HepG2 (cell line): ENCODE measurements around the gene HAGHL. TPM values are rescaled to one million over a fixed set of nuclear protein-coding genes. Genes with fewer than 3 reads are reported as not detected.

ENCODE experiments used
- ATAC-seq: fragments of 200-7000 bp; cut with Tn5 transposase; 3 replicates; pipeline ENCODE4 v1.9.1; 2020; ENCODE audit warnings: mild to moderate bottlenecking, moderate library complexity
- BruUV-seq: library from RNA; stranded (reverse); fragments of 400-500 nt; replicated peaks from 2 replicates; lab custom pipeline; 2021; lab: Mats Ljungman, UMichigan
- CTCF ChIA-PET: fragments of 300-600 bp; formaldehyde crosslinking; extraction: SDS; loops from one replicate; lab custom pipeline; 2021; ENCODE audit warnings: low total read pairs, inconsistent platforms, low intra/inter-chr PET ratio; lab: Yijun Ruan, JAX
- POLR2A ChIA-PET: fragments of 350-600 bp; sonication (Branson Sonifier 250); formaldehyde crosslinking; loops from one replicate; lab custom pipeline; 2020; ENCODE audit warnings: antibody characterized with exemption, inconsistent platforms; lab: Yijun Ruan, JAX
- DNase-seq: peaks from one replicate; pipeline ENCODE4 v3.0.0-alpha.2; 2015; ENCODE audit warnings: low spot score
- FAIRE-seq: peaks from 3 replicates; lab custom pipeline; 2011; peaks lifted over from hg19 to GRCh38; lab: Jason Lieb, UNC
- H2AFZ ChIP-seq: one replicate; pipeline ENCODE4 v1.6.1; 2011; ENCODE audit warnings: low read length, inconsistent platforms
- H3K27ac ChIP-seq: fragments of 300-600 bp; 3 replicates; pipeline ENCODE4 v1.8.0; 2011; ENCODE audit warnings: mixed run types, mild to moderate bottlenecking, mixed read lengths, low read length, inconsistent platforms; ENCODE audit not compliant: insufficient read depth; ENCODE audit errors: extremely low read length
- H3K27me3 ChIP-seq, 2 experiments: fragments of 200-600 bp in 1 of 2; 2 replicates in 1 of 2; 3 replicates in 1 of 2; pipeline versions ENCODE4 v1.6.0 to v1.8.0; 2011; ENCODE audit warnings: low read length in 2 of 2, mild to moderate bottlenecking in 2 of 2, moderate library complexity in 2 of 2, inconsistent platforms in 1 of 2; ENCODE audit not compliant: insufficient read depth in 2 of 2, control insufficient read depth in 1 of 2
- H3K36me3 ChIP-seq, 2 experiments: fragments of 200-600 bp in 1 of 2; replicated peaks in 1 of 2; 2 replicates in 1 of 2; 3 replicates in 1 of 2; pipeline versions ENCODE4 v1.5.1 to v1.8.0; 2011; ENCODE audit warnings: low read length in 2 of 2, inconsistent platforms in 1 of 2; ENCODE audit not compliant: insufficient read depth in 2 of 2, control insufficient read depth in 1 of 2
- H3K4me1 ChIP-seq: 2 replicates; pipeline ENCODE4 v1.5.1; 2012; ENCODE audit warnings: low read length, inconsistent platforms; ENCODE audit not compliant: insufficient read depth
- H3K4me2 ChIP-seq: 2 replicates; pipeline ENCODE4 v1.6.0; 2011; ENCODE audit warnings: low read depth, low read length, inconsistent platforms
- H3K4me3 ChIP-seq, 3 experiments: fragments of 200-600 bp in 1 of 3; sonication (generic), shearing (Covaris generic) in 1 of 3; replicated peaks in 1 of 3; 2 replicates each; pipeline ENCODE4 v1.5.1; 2011 to 2016; ENCODE audit warnings: low read length in 3 of 3, inconsistent platforms in 2 of 3, low read depth in 2 of 3, mild to moderate bottlenecking in 2 of 3, control low read depth in 1 of 3, mixed read lengths in 1 of 3; ENCODE audit not compliant: insufficient read depth in 1 of 3
- H3K79me2 ChIP-seq: one replicate; pipeline ENCODE4 v1.6.1; 2011; ENCODE audit warnings: low read length, inconsistent platforms; ENCODE audit not compliant: insufficient read depth
- H3K9ac ChIP-seq: 2 replicates; pipeline ENCODE4 v1.6.0; 2011; ENCODE audit warnings: mild to moderate bottlenecking, low read depth, low read length, inconsistent platforms; ENCODE audit not compliant: insufficient read depth
- H3K9me3 ChIP-seq: 2 replicates; pipeline ENCODE4 v1.5.1; 2012; ENCODE audit warnings: mild to moderate bottlenecking, low read length
- H4K20me1 ChIP-seq: 2 replicates; pipeline ENCODE4 v1.6.0; 2011; ENCODE audit warnings: inconsistent platforms, mild to moderate bottlenecking, low read length, moderate library complexity; ENCODE audit not compliant: insufficient read depth
- CREBL2 ChIP-seq: sonication (generic); formaldehyde crosslinking; IDR thresholded peaks from 2 replicates; pipeline ENCODE4 v1.8.1; 2023; ENCODE audit warnings: missing genetic modification reagents, mild to moderate bottlenecking, borderline replicate concordance
- HOXA3 ChIP-seq: sonication (generic); formaldehyde crosslinking; IDR thresholded peaks from 2 replicates; pipeline ENCODE4 v1.5.0; 2020; ENCODE audit warnings: missing genetic modification reagents
- KIAA2018 ChIP-seq: sonication (generic); formaldehyde crosslinking; IDR thresholded peaks from 2 replicates; pipeline ENCODE4 v1.5.0; 2020; ENCODE audit warnings: mild to moderate bottlenecking, missing genetic modification reagents, borderline replicate concordance
- MXD1 ChIP-seq: sonication (generic); formaldehyde crosslinking; IDR thresholded peaks from 2 replicates; pipeline ENCODE4 v1.4.0; 2020; ENCODE audit warnings: mild to moderate bottlenecking, missing genetic modification reagents
- NR2F6 ChIP-seq, 2 experiments: IDR thresholded peaks; 2 replicates each; pipeline ENCODE4 v1.6.1; 2016; ENCODE audit warnings: antibody characterized with exemption in 1 of 2, mild to moderate bottlenecking in 1 of 2
- POLR2A ChIP-seq, 2 experiments: IDR thresholded peaks; 2 replicates each; pipeline ENCODE4 v1.6.1; 2011; ENCODE audit warnings: low read depth in 2 of 2, low read length in 2 of 2, mild to moderate bottlenecking in 1 of 2, moderate library complexity in 1 of 2; ENCODE audit not compliant: insufficient read depth in 1 of 2
- UBTF ChIP-seq: sonication (generic); formaldehyde crosslinking; IDR thresholded peaks from 2 replicates; pipeline ENCODE4 v1.4.0; 2020; ENCODE audit warnings: mild to moderate bottlenecking, missing genetic modification reagents
- ZBTB33 ChIP-seq: sonication (generic); formaldehyde crosslinking; IDR thresholded peaks from 2 replicates; pipeline ENCODE4 v1.4.0; 2020; ENCODE audit warnings: missing genetic modification reagents
- WGBS: methylation state at CpG from one replicate; pipeline ENCODE4 v1.1.6; 2017; ENCODE audit warnings: low lambda C conversion rate; 5-methylcytosine and 5-hydroxymethylcytosine counted together
- in situ Hi-C: cut with HindIII; loops from 2 replicates; pipeline ENCODE4 v1.10.0; 2017; ENCODE audit warnings: low pct_unique_long_range_greater_than_20kb; ENCODE audit not compliant: extremely low pct_ligation_motif_present
- intact Hi-C: fragments of 100-400 bp; cut with micrococcal nuclease; formaldehyde crosslinking; loops from one replicate; pipeline ENCODE4 v1.10.0; 2022; ENCODE audit not compliant: unreplicated experiment
- polyA plus RNA-seq, 8 experiments: library from polyadenylated mRNA; depleted of rRNA in 3 of 8; stranded (reverse) in 7 of 8; unstranded in 1 of 8; fragments of >200 nt; fragmentation: Illumina TruSeq in 4 of 8; extraction: Trizol in 4 of 8; gene quantifications; 2 replicates each; pipeline versions ENCODE4 v1.2.1 to v1.2.3, GENCODE V29; 2011 to 2016; ENCODE audit warnings: low read depth in 4 of 8, missing spikeins in 1 of 8, mixed read lengths in 1 of 8; ENCODE audit not compliant: insufficient read depth in 1 of 8
- total RNA-seq, 5 experiments: library from RNA; depleted of rRNA; stranded (reverse); fragments of >200 nt; fragmentation: Illumina TruSeq; extraction: Trizol; gene quantifications; 2 replicates each; pipeline ENCODE4 v1.2.3, GENCODE V29; 2016; ENCODE audit warnings: low read depth in 1 of 5

HAGHL gene
- total and polyA plus RNA-seq, 2 of the 13 experiments (the other 11 are each of a cell fraction or from before 2014, with no cell fraction given), result 3.4 to 8.4 TPM

- H3K9ac ChIP-seq, result peak overlapping the region; percentile 94
- H3K9me3 ChIP-seq, result no peaks in the 10 kb centered on the region
- peaks cover 3 to 7% of the 10 kb centered on the region in 2 experiments; a peak in 1 of 5 replicates for H3K36me3 ChIP-seq
- peaks cover 3 to 13% of the 10 kb centered on the region in 2 experiments; a peak in 3 of 5 replicates for H3K27me3 ChIP-seq
- peak overlapping the region; percentile 91 for H3K4me2 ChIP-seq
- H4K20me1 ChIP-seq, result no peaks in the 10 kb centered on the region
- peak overlapping the region; percentile 89 to 99 (median 96) for H3K4me3 ChIP-seq
- in situ Hi-C loops, result no loop called here
- peaks cover 19% of the 10 kb centered on the region for H3K4me1 ChIP-seq
- peaks cover 2% of the 10 kb centered on the region for H3K79me2 ChIP-seq
- POLR2A ChIA-PET, result interaction anchor here (0.9 to 2.7 kb wide), 7 partner anchors 9 to 42 kb away, joined by 3 to 34 read pairs (median 4); partner anchors contain the start of genes ANTKMT, METRN, STUB1 and WDR90
- intact Hi-C loops, result no loop called here
- no TSS peak for BruUV-seq
- H2AFZ ChIP-seq, result no peak overlapping the region
- H3K27ac ChIP-seq, result peak overlapping the region; percentile 60
- peak; percentile 2; the same call in 1 of the 3 replicates for ATAC-seq
- CTCF ChIA-PET, result no interaction called here
- 91% methylated on average over 18 of the region's 26 CpGs for WGBS
- no peak for DNase-seq
- no peak for FAIRE-seq
- TF ChIP-seq HOXA3 (CRISPR knock-in tag) (0 out of 2 replicates have a peak, but pooled peaks have one; percentile 33), NR2F6 (IDR thresholded peaks at IDR 0.05) (peak; percentile 50; the same call in 1 of the 2 replicates), NR2F6 (CRISPR knock-in tag; IDR thresholded peaks at IDR 0.05) (peak; percentile 29; the same call in 1 of the 2 replicates), POLR2A (IDR thresholded peaks at IDR 0.05; ENCODE audit: insufficient read depth in 1 of 2, low read depth in 2 of 2, low read length in 2 of 2) (peak in 1 of 2 experiments; percentile 19; a peak in 2 of 4 replicates), KIAA2018 (CRISPR knock-in tag) (no peak), ZBTB33 (CRISPR knock-in tag) (peak; percentile 51; the same call in 1 of the 2 replicates), CREBL2 (CRISPR knock-in tag) (no peak), MXD1 (CRISPR knock-in tag) (0 out of 2 replicates have a peak, but pooled peaks have one; percentile 10), UBTF (CRISPR knock-in tag) (0 out of 2 replicates have a peak, but pooled peaks have one; percentile 11)
Measured at GRCh38 chr16:689175-689897, 37.6 kb upstream of the HAGHL start.
